K562 (cell line): ENCODE results near the gene RBBP7. TPM values are rescaled to one million over a fixed set of nuclear protein-coding genes. Genes with fewer than 3 reads are reported as not detected.
A peak's percentile ranks its signal among the peaks of the same experiment; 100 is the strongest.

Experiments
- ARNT ChIP-seq, 2 experiments: fragments of 450-650 bp; IDR thresholded peaks; 2 replicates each; pipeline ENCODE4 v1.6.1; 2016; ENCODE audit warnings: mild to moderate bottlenecking in 1 of 2
- CBX1 ChIP-seq: sonication (generic); IDR thresholded peaks from 2 replicates; pipeline ENCODE4 v1.6.1; 2016; ENCODE audit warnings: antibody characterized with exemption, low read depth, mild to moderate bottlenecking
- CBX3 ChIP-seq, 2 experiments: IDR thresholded peaks; 1 replicate in 1 of 2; 2 replicates in 1 of 2; pipeline ENCODE4 v1.6.1; 2012; ENCODE audit warnings: inconsistent platforms in 2 of 2, low read length in 2 of 2, borderline replicate concordance in 1 of 2, control low read depth in 1 of 2
- GTF2A2 ChIP-seq: IDR thresholded peaks from 2 replicates; pipeline ENCODE4 v1.6.1; 2016; ENCODE audit warnings: mild to moderate bottlenecking, missing genetic modification characterization, missing compliant biosample characterization
- HNRNPLL ChIP-seq: fragments of 200-400 bp; formaldehyde crosslinking; IDR thresholded peaks from 2 replicates; pipeline ENCODE4 v1.6.1; 2017; ENCODE audit warnings: low read length, low read depth, mild to moderate bottlenecking; ENCODE audit not compliant: poor library complexity, severe bottlenecking
- HSF4 ChIP-seq: fragments of 250-450 bp; sonication (Bioruptor Pico); IDR thresholded peaks from 2 replicates; pipeline ENCODE4 v2.1.2; 2022; ENCODE audit warnings: mild to moderate bottlenecking, moderate library complexity, borderline replicate concordance
- IRF2 ChIP-seq: sonication (generic); formaldehyde crosslinking; IDR thresholded peaks from 2 replicates; pipeline ENCODE4 v1.8.1; 2022; ENCODE audit warnings: mild to moderate bottlenecking, missing genetic modification reagents
- MED1 ChIP-seq: sonication (generic); formaldehyde crosslinking; IDR thresholded peaks from 2 replicates; pipeline ENCODE4 v1.8.1; 2023; ENCODE audit warnings: missing genetic modification reagents, borderline replicate concordance
- MEF2A ChIP-seq: IDR thresholded peaks from 2 replicates; pipeline ENCODE4 v1.6.1; 2011; ENCODE audit warnings: low read depth, mild to moderate bottlenecking, low read length, moderate library complexity; ENCODE audit not compliant: control insufficient read depth
- MEIS2 ChIP-seq: fragments of 450-650 bp; IDR thresholded peaks from 2 replicates; pipeline ENCODE4 v1.6.1; 2014; ENCODE audit warnings: mild to moderate bottlenecking; ENCODE audit not compliant: partially characterized antibody
- MIER1 ChIP-seq: fragments of 450-650 bp; IDR thresholded peaks from 2 replicates; pipeline ENCODE4 v1.6.1; 2016; ENCODE audit warnings: antibody characterized with exemption, mild to moderate bottlenecking, low read depth
- POLR2AphosphoS2 ChIP-seq: IDR thresholded peaks from 2 replicates; pipeline ENCODE4 v1.6.1; 2012; ENCODE audit warnings: low read length, improper control_type of control experiment
- RFX1 ChIP-seq: fragments of 450-650 bp; IDR thresholded peaks from 2 replicates; pipeline ENCODE4 v1.6.1; 2016; ENCODE audit warnings: mild to moderate bottlenecking, moderate library complexity
- SIN3A ChIP-seq, 2 experiments: fragments of 150-350 bp in 1 of 2; IDR thresholded peaks; 2 replicates each; pipeline ENCODE4 v1.6.1; 2011 to 2016; ENCODE audit warnings: borderline replicate concordance in 2 of 2, low read depth in 2 of 2, low read length in 2 of 2, mild to moderate bottlenecking in 2 of 2, moderate library complexity in 2 of 2; ENCODE audit not compliant: control insufficient read depth in 1 of 2
- SRF ChIP-seq, 2 experiments: fragments of 250-450, 450-650 bp in 1 of 2; sonication (Bioruptor Pico) in 1 of 2; sonication (generic) in 1 of 2; formaldehyde crosslinking; IDR thresholded peaks; 2 replicates each; pipeline versions ENCODE4 v1.5.0 to v1.5.1; 2020 to 2022; ENCODE audit warnings: mild to moderate bottlenecking in 1 of 2, missing genetic modification reagents in 1 of 2
- SUPT5H ChIP-seq: fragments of 450-650 bp; IDR thresholded peaks from 2 replicates; pipeline ENCODE4 v1.6.1; 2016
- THRAP3 ChIP-seq: fragments of 450-650 bp; IDR thresholded peaks from 2 replicates; pipeline ENCODE4 v1.6.1; 2016; ENCODE audit warnings: mild to moderate bottlenecking, inconsistent platforms, borderline replicate concordance
- ZBTB8A ChIP-seq: fragments of 450-650 bp; IDR thresholded peaks from 2 replicates; pipeline ENCODE4 v1.6.1; 2018; ENCODE audit warnings: mild to moderate bottlenecking, moderate library complexity; ENCODE audit not compliant: partially characterized antibody
- ZNF384 ChIP-seq: IDR thresholded peaks from 2 replicates; pipeline ENCODE4 v1.6.1; 2012; ENCODE audit warnings: low read depth, low read length, improper control_type of control experiment
- polyA plus RNA-seq, 8 experiments: library from polyadenylated mRNA; depleted of rRNA in 4 of 8; stranded (reverse) in 5 of 8; unstranded in 3 of 8; fragments of >200 nt; fragmentation: Nextera tagmentation in 2 of 8; fragmentation: Illumina TruSeq in 1 of 8; extraction: Ambion mirVana in 2 of 8; extraction: Trizol in 1 of 8; gene quantifications; 2 replicates each; pipeline versions ENCODE4 v1.2.1 to v1.2.3, GENCODE V29; 2011 to 2014; ENCODE audit warnings: inconsistent platforms in 1 of 8, missing spikeins in 1 of 8
- total RNA-seq, 7 experiments: library from RNA; depleted of rRNA in 6 of 7; stranded (reverse); fragments of >200 nt in 6 of 7; fragmentation: Illumina TruSeq in 2 of 7; extraction: Trizol in 2 of 7; gene quantifications; 2 replicates each; pipeline versions ENCODE4 v1.2.1 to v1.2.3, GENCODE V29; 2011 to 2021; ENCODE audit warnings: low replicate concordance in 1 of 7
- TF ChIP-seq, protein P1 (sequence below): sonication (generic); formaldehyde crosslinking; IDR thresholded peaks from 2 replicates; pipeline ENCODE4 v1.8.0; 2022; ENCODE audit warnings: mild to moderate bottlenecking, missing genetic modification reagents
- TF ChIP-seq, protein P2 (sequence below): fragments of 200-800 bp; sonication (Bioruptor generic); IDR thresholded peaks from 2 replicates; pipeline ENCODE4 v1.6.1; 2017; ENCODE audit warnings: missing genetic modification characterization, missing compliant biosample characterization

RBBP7 gene
- total and polyA plus RNA-seq, 9 of the 15 experiments (the other 6 are each of a cell fraction or from before 2014, with no cell fraction given): 79.0 to 364 (median 182) TPM

DNA sequence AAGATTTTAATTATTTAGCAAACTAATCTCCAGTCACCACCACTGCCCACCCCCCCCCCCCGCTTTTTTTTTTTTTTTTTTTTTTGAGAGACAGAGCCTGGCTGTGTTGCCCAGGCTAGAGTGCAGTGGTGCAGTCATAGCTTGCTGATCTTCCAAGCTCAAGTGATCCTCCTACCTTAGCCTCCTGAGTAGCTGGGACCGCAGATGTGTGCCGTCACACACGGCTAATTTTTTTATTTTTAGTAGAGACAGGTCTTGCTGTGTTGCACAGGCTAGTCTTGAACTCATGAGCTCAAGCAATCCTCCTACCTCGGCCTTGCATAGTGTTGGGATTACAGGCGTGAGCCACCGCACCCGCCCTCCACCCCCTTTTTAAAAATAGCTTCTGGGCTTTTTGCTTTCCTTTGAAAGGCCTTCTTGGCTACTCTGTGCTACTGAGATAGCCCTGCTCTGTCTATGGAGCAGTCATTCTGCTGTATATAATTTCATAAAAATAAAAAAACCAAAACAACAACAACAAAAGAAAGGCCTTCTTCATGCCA, 65.2 kb downstream of the RBBP7 start (continued):
- no peak for TF ChIP-seq THRAP3
- no peak for TF ChIP-seq MIER1
- TF ChIP-seq HSF4 (CRISPR knock-in tag): no peak
- TF ChIP-seq ARNT (IDR thresholded peaks at IDR 0.05): no peak
- peak; percentile 46; the same call in 1 of the 2 replicates for TF ChIP-seq MEF2A
- TF ChIP-seq SUPT5H: no peak
- no peak for TF ChIP-seq SRF (CRISPR knock-in tag; IDR thresholded peaks at IDR 0.05)
- TF ChIP-seq, protein P1, sequence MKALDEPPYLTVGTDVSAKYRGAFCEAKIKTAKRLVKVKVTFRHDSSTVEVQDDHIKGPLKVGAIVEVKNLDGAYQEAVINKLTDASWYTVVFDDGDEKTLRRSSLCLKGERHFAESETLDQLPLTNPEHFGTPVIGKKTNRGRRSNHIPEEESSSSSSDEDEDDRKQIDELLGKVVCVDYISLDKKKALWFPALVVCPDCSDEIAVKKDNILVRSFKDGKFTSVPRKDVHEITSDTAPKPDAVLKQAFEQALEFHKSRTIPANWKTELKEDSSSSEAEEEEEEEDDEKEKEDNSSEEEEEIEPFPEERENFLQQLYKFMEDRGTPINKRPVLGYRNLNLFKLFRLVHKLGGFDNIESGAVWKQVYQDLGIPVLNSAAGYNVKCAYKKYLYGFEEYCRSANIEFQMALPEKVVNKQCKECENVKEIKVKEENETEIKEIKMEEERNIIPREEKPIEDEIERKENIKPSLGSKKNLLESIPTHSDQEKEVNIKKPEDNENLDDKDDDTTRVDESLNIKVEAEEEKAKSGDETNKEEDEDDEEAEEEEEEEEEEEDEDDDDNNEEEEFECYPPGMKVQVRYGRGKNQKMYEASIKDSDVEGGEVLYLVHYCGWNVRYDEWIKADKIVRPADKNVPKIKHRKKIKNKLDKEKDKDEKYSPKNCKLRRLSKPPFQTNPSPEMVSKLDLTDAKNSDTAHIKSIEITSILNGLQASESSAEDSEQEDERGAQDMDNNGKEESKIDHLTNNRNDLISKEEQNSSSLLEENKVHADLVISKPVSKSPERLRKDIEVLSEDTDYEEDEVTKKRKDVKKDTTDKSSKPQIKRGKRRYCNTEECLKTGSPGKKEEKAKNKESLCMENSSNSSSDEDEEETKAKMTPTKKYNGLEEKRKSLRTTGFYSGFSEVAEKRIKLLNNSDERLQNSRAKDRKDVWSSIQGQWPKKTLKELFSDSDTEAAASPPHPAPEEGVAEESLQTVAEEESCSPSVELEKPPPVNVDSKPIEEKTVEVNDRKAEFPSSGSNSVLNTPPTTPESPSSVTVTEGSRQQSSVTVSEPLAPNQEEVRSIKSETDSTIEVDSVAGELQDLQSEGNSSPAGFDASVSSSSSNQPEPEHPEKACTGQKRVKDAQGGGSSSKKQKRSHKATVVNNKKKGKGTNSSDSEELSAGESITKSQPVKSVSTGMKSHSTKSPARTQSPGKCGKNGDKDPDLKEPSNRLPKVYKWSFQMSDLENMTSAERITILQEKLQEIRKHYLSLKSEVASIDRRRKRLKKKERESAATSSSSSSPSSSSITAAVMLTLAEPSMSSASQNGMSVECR (CRISPR knock-in tag): no peak
- TF ChIP-seq ZNF384: peak; percentile 22; the same call in 1 of the 2 replicates
- no peak for TF ChIP-seq SIN3A (IDR thresholded peaks at IDR 0.05; ENCODE audit: borderline replicate concordance in 2 of 2, control insufficient read depth in 1 of 2, low read depth in 2 of 2, low read length in 2 of 2)
- TF ChIP-seq CBX1: no peak
- TF ChIP-seq, protein P2, sequence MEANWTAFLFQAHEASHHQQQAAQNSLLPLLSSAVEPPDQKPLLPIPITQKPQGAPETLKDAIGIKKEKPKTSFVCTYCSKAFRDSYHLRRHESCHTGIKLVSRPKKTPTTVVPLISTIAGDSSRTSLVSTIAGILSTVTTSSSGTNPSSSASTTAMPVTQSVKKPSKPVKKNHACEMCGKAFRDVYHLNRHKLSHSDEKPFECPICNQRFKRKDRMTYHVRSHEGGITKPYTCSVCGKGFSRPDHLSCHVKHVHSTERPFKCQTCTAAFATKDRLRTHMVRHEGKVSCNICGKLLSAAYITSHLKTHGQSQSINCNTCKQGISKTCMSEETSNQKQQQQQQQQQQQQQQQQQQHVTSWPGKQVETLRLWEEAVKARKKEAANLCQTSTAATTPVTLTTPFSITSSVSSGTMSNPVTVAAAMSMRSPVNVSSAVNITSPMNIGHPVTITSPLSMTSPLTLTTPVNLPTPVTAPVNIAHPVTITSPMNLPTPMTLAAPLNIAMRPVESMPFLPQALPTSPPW (CRISPR knock-in tag): peak; percentile 21; the same call in 1 of the 2 replicates
- TF ChIP-seq CBX3 (IDR thresholded peaks at IDR 0.05; ENCODE audit: borderline replicate concordance in 1 of 2, low read length in 2 of 2): no peak
- no peak for TF ChIP-seq IRF2 (CRISPR knock-in tag)
- TF ChIP-seq POLR2AphosphoS2: no peak
- no peak for TF ChIP-seq GTF2A2 (tag)
- no peak for TF ChIP-seq ZBTB8A
- no peak for TF ChIP-seq MED1 (CRISPR knock-in tag)
- no peak for TF ChIP-seq RFX1
- TF ChIP-seq MEIS2: no peak
- TF ChIP-seq HNRNPLL: no peak
